Panc1 (cell line): Measurements from ENCODE around the gene SQOR.

Experiments
- POLR2AphosphoS5 ChIP-seq: IDR thresholded peaks from 2 replicates; pipeline ENCODE4 v1.6.1; 2012; ENCODE audit warnings: mild to moderate bottlenecking, low read depth, low read length, moderate library complexity
- SIN3A ChIP-seq: IDR thresholded peaks from 2 replicates; pipeline ENCODE4 v1.6.1; 2012; ENCODE audit warnings: low read depth, mild to moderate bottlenecking, low read length, moderate library complexity, borderline replicate concordance; ENCODE audit not compliant: insufficient read depth
- TCF7L2 ChIP-seq: IDR thresholded peaks from 2 replicates; pipeline ENCODE4 v1.6.1; 2011; ENCODE audit warnings: mild to moderate bottlenecking, low read depth, low read length, inconsistent platforms
- TF ChIP-seq, protein P1 (sequence below), 2 experiments: IDR thresholded peaks; 2 replicates each; pipeline ENCODE4 v1.6.1; 2011 to 2012; ENCODE audit warnings: low read depth in 2 of 2, control low read depth in 1 of 2, low read length in 1 of 2, mild to moderate bottlenecking in 1 of 2, moderate library complexity in 1 of 2; ENCODE audit not compliant: insufficient read depth in 1 of 2
- TF ChIP-seq, protein P2 (sequence below): fragments of 450-650 bp; IDR thresholded peaks from 2 replicates; pipeline ENCODE4 v1.5.1; 2017; ENCODE audit warnings: mild to moderate bottlenecking

- TF ChIP-seq, protein P1, sequence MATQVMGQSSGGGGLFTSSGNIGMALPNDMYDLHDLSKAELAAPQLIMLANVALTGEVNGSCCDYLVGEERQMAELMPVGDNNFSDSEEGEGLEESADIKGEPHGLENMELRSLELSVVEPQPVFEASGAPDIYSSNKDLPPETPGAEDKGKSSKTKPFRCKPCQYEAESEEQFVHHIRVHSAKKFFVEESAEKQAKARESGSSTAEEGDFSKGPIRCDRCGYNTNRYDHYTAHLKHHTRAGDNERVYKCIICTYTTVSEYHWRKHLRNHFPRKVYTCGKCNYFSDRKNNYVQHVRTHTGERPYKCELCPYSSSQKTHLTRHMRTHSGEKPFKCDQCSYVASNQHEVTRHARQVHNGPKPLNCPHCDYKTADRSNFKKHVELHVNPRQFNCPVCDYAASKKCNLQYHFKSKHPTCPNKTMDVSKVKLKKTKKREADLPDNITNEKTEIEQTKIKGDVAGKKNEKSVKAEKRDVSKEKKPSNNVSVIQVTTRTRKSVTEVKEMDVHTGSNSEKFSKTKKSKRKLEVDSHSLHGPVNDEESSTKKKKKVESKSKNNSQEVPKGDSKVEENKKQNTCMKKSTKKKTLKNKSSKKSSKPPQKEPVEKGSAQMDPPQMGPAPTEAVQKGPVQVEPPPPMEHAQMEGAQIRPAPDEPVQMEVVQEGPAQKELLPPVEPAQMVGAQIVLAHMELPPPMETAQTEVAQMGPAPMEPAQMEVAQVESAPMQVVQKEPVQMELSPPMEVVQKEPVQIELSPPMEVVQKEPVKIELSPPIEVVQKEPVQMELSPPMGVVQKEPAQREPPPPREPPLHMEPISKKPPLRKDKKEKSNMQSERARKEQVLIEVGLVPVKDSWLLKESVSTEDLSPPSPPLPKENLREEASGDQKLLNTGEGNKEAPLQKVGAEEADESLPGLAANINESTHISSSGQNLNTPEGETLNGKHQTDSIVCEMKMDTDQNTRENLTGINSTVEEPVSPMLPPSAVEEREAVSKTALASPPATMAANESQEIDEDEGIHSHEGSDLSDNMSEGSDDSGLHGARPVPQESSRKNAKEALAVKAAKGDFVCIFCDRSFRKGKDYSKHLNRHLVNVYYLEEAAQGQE (IDR thresholded peaks at IDR 0.05; ENCODE audit: insufficient read depth in 1 of 2, low read depth in 2 of 2, low read length in 1 of 2), result no peak
- TF ChIP-seq, protein P2, sequence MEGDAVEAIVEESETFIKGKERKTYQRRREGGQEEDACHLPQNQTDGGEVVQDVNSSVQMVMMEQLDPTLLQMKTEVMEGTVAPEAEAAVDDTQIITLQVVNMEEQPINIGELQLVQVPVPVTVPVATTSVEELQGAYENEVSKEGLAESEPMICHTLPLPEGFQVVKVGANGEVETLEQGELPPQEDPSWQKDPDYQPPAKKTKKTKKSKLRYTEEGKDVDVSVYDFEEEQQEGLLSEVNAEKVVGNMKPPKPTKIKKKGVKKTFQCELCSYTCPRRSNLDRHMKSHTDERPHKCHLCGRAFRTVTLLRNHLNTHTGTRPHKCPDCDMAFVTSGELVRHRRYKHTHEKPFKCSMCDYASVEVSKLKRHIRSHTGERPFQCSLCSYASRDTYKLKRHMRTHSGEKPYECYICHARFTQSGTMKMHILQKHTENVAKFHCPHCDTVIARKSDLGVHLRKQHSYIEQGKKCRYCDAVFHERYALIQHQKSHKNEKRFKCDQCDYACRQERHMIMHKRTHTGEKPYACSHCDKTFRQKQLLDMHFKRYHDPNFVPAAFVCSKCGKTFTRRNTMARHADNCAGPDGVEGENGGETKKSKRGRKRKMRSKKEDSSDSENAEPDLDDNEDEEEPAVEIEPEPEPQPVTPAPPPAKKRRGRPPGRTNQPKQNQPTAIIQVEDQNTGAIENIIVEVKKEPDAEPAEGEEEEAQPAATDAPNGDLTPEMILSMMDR, result no peak
- TF ChIP-seq POLR2AphosphoS5 (no peak), SIN3A (no peak), TCF7L2 (no peak)
These were observed 3.7 kb upstream of the SQOR start for GRCh38 chr15:45630917-45631691.
